RPMI7951 (cell line): ENCODE measurements around the gene ACOT12. TPM values are rescaled to one million over a fixed set of nuclear protein-coding genes. Genes with fewer than 3 reads are reported as not detected.

ENCODE experiments used
- DNase-seq: peaks from one replicate; pipeline ENCODE4 v3.0.0-alpha.2; 2012; ENCODE audit warnings: low read depth
- total RNA-seq: library from RNA; depleted of rRNA; stranded (reverse); fragments of >200 nt; shearing (Covaris generic); gene quantifications from 2 replicates; pipeline ENCODE4 v1.2.3, GENCODE V29; 2014; rRNA removed

Gene ACOT12
- total RNA-seq, 1 experiment from 2014 or later, result not detected

GRCh38 chr5:81292130-81292529 lies 101.8 kb downstream of the ACOT12 start:
- no peak for DNase-seq

- no peak for DNase-seq
These were observed 103.8 kb downstream of the ACOT12 start for GRCh38 chr5:81290146-81290545.

GRCh38 chr5:81288021-81288433 lies 105.9 kb downstream of the ACOT12 start:
- DNase-seq, result no peak

GRCh38 chr5:81286059-81286617 lies 107.8 kb downstream of the ACOT12 start:
- no peak for DNase-seq

- no peak for DNase-seq
These were observed 110.0 kb downstream of the ACOT12 start for GRCh38 chr5:81283976-81284375.

Other genes starting within 250 kb of the ACOT12 start
- 2.2 TPM in 1 of 2 replicates, not detected in the other for gene CKMT2, start 160.8 kb downstream of the ACOT12 start, total RNA-seq
- gene ZCCHC9, start 92.5 kb downstream of the ACOT12 start, total RNA-seq, result 25.0 and 29.6 TPM in 2 replicates